Stomach (tissue), 9 donors: ENCODE data around the gene ASB17. TPM values are rescaled to one million over a fixed set of nuclear protein-coding genes. Genes with fewer than 3 reads are reported as not detected.
"Not testable (repeated sequence)": the region's sequence is repeated elsewhere in the genome, so short reads cannot be mapped to it uniquely, and the experiment has no call there.

Experiments used
- DNase-seq, 2 donors: peaks; one replicate each; pipeline versions ENCODE4 v3.0.0 to v3.0.0-alpha.2; 2013 to 2019
- H3K27ac ChIP-seq, 5 donors: fragments of 200-600 bp in 4 of 5; sonication (generic) in 4 of 5; one replicate each; pipeline ENCODE4 v1.5.1; 2013 to 2019; ENCODE audit warnings: mild to moderate bottlenecking in 1 of 5, moderate library complexity in 1 of 5
- H3K27me3 ChIP-seq, 3 donors: fragments of 200-600 bp; sonication (generic); one replicate each; pipeline ENCODE4 v1.5.1; 2017 to 2019; ENCODE audit warnings: mixed run types in 1 of 3
- H3K36me3 ChIP-seq, 4 donors: fragments of 200-600 bp; sonication (generic); 1 replicate in 3 of 4; 2 replicates in 1 of 4; pipeline ENCODE4 v1.5.1; 2016 to 2019
- H3K4me1 ChIP-seq, 4 donors: fragments of 200-600 bp; sonication (generic); one replicate each; pipeline ENCODE4 v1.5.1; 2016 to 2019
- H3K4me3 ChIP-seq, 4 donors: fragments of 200-600 bp; sonication (generic) in 3 of 4; one replicate each; pipeline ENCODE4 v1.5.1; 2016 to 2019; ENCODE audit warnings: mild to moderate bottlenecking in 1 of 4
- H3K9me3 ChIP-seq, 4 donors: fragments of 200-600 bp; sonication (generic); one replicate each; pipeline ENCODE4 v1.5.1; 2016 to 2019
- EP300 ChIP-seq: sonication (generic); formaldehyde crosslinking; IDR thresholded peaks from one replicate; pipeline ENCODE4 v1.6.1; 2017; ENCODE audit warnings: antibody characterized with exemption
- POLR2A ChIP-seq, 4 donors: fragments of 450-650 bp; IDR thresholded peaks; one replicate each; pipeline ENCODE4 v1.6.1; 2016; ENCODE audit warnings: antibody characterized with exemption in 4 of 4, control low read depth in 2 of 4, mild to moderate bottlenecking in 1 of 4, moderate library complexity in 1 of 4
- POLR2AphosphoS5 ChIP-seq, 3 donors: sonication (generic); formaldehyde crosslinking; IDR thresholded peaks; one replicate each; pipeline ENCODE4 v1.6.1; 2016; ENCODE audit warnings: antibody characterized with exemption in 3 of 3
- WGBS, 5 donors: extraction: QIAGEN DNeasy Blood & Tissue Kit in 3 of 5; methylation state at CpG; one replicate each; pipeline versions ENCODE4 v1.1.5 to v1.1.7; 2013 to 2018; 5-methylcytosine and 5-hydroxymethylcytosine counted together
- intact Hi-C: fragments of 100-400 bp; cut with DNase I; formaldehyde crosslinking; loops from one replicate; pipeline ENCODE4 v1.15.1; 2023; ENCODE audit warnings: low total_unique reads
- polyA plus RNA-seq, 3 donors: library from polyadenylated mRNA; stranded (reverse); fragments of 200-250 nt; gene quantifications; one replicate each; pipeline ENCODE4 v1.2.3, GENCODE V29; 2013
- total RNA-seq, 5 donors: library from RNA; depleted of rRNA; stranded (reverse); fragments of >200 nt; gene quantifications; one replicate each; pipeline versions ENCODE4 v1.1.0 to v1.2.3, GENCODE V29; 2014 to 2016
- TF ChIP-seq, protein P1 (sequence below), 7 experiments: fragments of 450-650 bp in 4 of 7; fragments of 200-600 bp in 3 of 7; sonication (generic) in 3 of 7; IDR thresholded peaks; one replicate each; pipeline ENCODE4 v1.5.1; 2016 to 2019; ENCODE audit warnings: antibody characterized with exemption in 7 of 7, control low read depth in 2 of 7, mild to moderate bottlenecking in 1 of 7
- donor health status: healthy with polysubstance abuse.
- donor health status: Bipolar disorder and iron deficiency.
- donor health status: healthy.

The ASB17 gene
- total and polyA plus RNA-seq, 8 donors, result not detected

- intact Hi-C loops, result no loop called here
- TF ChIP-seq, protein P1, sequence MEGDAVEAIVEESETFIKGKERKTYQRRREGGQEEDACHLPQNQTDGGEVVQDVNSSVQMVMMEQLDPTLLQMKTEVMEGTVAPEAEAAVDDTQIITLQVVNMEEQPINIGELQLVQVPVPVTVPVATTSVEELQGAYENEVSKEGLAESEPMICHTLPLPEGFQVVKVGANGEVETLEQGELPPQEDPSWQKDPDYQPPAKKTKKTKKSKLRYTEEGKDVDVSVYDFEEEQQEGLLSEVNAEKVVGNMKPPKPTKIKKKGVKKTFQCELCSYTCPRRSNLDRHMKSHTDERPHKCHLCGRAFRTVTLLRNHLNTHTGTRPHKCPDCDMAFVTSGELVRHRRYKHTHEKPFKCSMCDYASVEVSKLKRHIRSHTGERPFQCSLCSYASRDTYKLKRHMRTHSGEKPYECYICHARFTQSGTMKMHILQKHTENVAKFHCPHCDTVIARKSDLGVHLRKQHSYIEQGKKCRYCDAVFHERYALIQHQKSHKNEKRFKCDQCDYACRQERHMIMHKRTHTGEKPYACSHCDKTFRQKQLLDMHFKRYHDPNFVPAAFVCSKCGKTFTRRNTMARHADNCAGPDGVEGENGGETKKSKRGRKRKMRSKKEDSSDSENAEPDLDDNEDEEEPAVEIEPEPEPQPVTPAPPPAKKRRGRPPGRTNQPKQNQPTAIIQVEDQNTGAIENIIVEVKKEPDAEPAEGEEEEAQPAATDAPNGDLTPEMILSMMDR (IDR thresholded peaks at IDR 0.05), result no peak
- TF ChIP-seq EP300 (no peak), POLR2A (IDR thresholded peaks at IDR 0.05) (no peak), POLR2AphosphoS5 (IDR thresholded peaks at IDR 0.05) (no peak)
- Histone ChIP-seq H3K36me3 (no peaks in the 10 kb centered on the region), H3K27me3 (no peaks in the 10 kb centered on the region), H3K27ac (no peak overlapping the region), H3K4me1 (no peaks in the 10 kb centered on the region), H3K4me3 (no peak overlapping the region), H3K9me3 (no peaks in the 10 kb centered on the region)
- DNase-seq, result no peak
- 60 to 82% (median 77%) methylated on average over 1 of the region's 1 CpG for WGBS, 5 donors
Measured at GRCh38 chr1:75952016-75952415, 19.8 kb upstream of the ASB17 start.

DNA sequence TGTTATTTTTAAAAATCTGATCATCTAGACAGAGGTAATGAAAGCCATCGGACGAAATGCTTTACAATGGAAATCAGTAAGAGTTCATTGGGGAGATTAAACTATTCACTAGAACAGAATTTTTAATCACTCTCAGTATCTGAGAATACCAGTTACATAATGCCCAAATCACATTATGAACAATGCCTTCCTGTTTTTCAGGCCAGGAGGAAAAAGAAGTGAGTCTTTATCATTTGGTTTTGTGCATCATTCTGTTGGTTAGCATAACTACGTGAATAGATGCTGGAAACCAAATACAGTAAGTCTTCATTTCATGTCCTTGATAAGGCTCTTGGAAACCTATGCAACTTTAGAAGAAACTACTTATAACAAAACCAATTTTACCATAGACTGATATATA is 18.0 kb upstream of the ASB17 start:
- Histone ChIP-seq H3K36me3 (no peaks in the 10 kb centered on the region), H3K27ac (no peak overlapping the region), H3K9me3 (peaks cover 0 to 13% (median 5%) of the 10 kb centered on the region in 4 donors), H3K4me1 (no peaks in the 10 kb centered on the region), H3K4me3 (no peak overlapping the region), H3K27me3 (no peaks in the 10 kb centered on the region)
- intact Hi-C loops, result no loop called here
- TF ChIP-seq, protein P1 (IDR thresholded peaks at IDR 0.05), result no peak
- no peak for TF ChIP-seq POLR2A (IDR thresholded peaks at IDR 0.05)
- TF ChIP-seq POLR2AphosphoS5 (IDR thresholded peaks at IDR 0.05), result no peak
- TF ChIP-seq EP300, result no peak
- 38 to 71% (median 42%) methylated on average over 3 of the region's 3 CpGs for WGBS, 5 donors
- DNase-seq, result no peak

- intact Hi-C loops, H3K36me3 ChIP-seq, H3K4me1 ChIP-seq, H3K4me3 ChIP-seq, H3K27me3 ChIP-seq, H3K27ac ChIP-seq: not testable (repeated sequence)
- peak in 1 of 2 donors; percentile 16 for DNase-seq
- 57 to 83% (median 71%) methylated on average over 4 of the region's 4 CpGs for WGBS, 5 donors
- peaks cover 0 to 20% (median 6%) of the 10 kb centered on the region in 4 donors for H3K9me3 ChIP-seq
Measured at GRCh38 chr1:75943037-75943436, 10.8 kb upstream of the ASB17 start.

GRCh38 chr1:75937034-75937433 is 4.8 kb upstream of the ASB17 start:
- Histone ChIP-seq H3K36me3 (no peaks in the 10 kb centered on the region), H3K27me3 (no peaks in the 10 kb centered on the region), H3K27ac (no peak overlapping the region), H3K4me1 (no peaks in the 10 kb centered on the region), H3K9me3 (no peaks in the 10 kb centered on the region), H3K4me3 (no peak overlapping the region)
- 23 to 53% (median 29%) methylated on average over 1 of the region's 1 CpG for WGBS, 5 donors
- no peak for TF ChIP-seq EP300
- TF ChIP-seq, protein P1 (IDR thresholded peaks at IDR 0.05), result no peak
- TF ChIP-seq POLR2AphosphoS5 (IDR thresholded peaks at IDR 0.05), result no peak
- no peak for TF ChIP-seq POLR2A (IDR thresholded peaks at IDR 0.05)
- intact Hi-C loops, result no loop called here
- no peak for DNase-seq

DNA sequence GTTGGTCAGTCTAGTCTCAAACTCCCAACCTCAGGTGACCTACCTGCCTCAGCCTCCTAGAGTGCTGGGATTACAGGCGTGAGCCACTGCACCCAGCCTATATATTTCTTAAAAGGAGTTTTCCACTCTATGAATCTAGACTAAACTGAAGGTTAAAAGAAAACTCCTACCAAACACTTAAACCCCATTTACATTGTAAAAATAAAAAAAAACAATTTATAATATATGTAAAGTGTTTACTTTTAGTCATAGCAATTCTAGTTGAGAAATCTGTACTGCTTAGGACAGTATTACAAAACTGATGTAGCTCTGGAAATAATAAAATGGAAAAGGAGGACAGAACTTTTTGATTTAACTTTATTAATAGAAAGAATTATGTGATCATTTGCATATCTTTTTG is 9.5 kb downstream of the ASB17 start:
- Histone ChIP-seq H3K4me1 (no peaks in the 10 kb centered on the region), H3K36me3 (no peaks in the 10 kb centered on the region), H3K27me3 (no peaks in the 10 kb centered on the region), H3K4me3 (no peak overlapping the region), H3K9me3 (no peaks in the 10 kb centered on the region), H3K27ac (no peak overlapping the region)
- 87 to 95% (median 92%) methylated on average over 1 of the region's 1 CpG for WGBS, 5 donors
- DNase-seq, result no peak
- TF ChIP-seq EP300 (no peak), POLR2AphosphoS5 (IDR thresholded peaks at IDR 0.05) (no peak), POLR2A (IDR thresholded peaks at IDR 0.05) (no peak)
- TF ChIP-seq, protein P1 (IDR thresholded peaks at IDR 0.05), result no peak
- intact Hi-C loops, result no loop called here
